HFFc6 (cell line): ENCODE data around the gene NFKBIZ. TPM values are rescaled to one million over a fixed set of nuclear protein-coding genes. Genes with fewer than 3 reads are reported as not detected.

ENCODE experiments used
- DNase-seq: peaks from one replicate; pipeline ENCODE4 v3.0.0-alpha.2; 2018
- H3K27ac Mint-ChIP-seq: 2 replicates; pipeline ENCODE4 v1.8.0; 2020; ENCODE audit warnings: mild to moderate bottlenecking, mixed read lengths
- H3K27me3 Mint-ChIP-seq: 2 replicates; pipeline ENCODE4 v1.8.0; 2021; ENCODE audit warnings: mild to moderate bottlenecking, moderate library complexity, mixed read lengths; ENCODE audit not compliant: insufficient read depth
- H3K36me3 Mint-ChIP-seq: 2 replicates; pipeline ENCODE4 v1.8.0; 2021; ENCODE audit warnings: low read depth, mixed read lengths
- H3K4me1 Mint-ChIP-seq: 2 replicates; pipeline ENCODE4 v1.8.0; 2020; ENCODE audit warnings: low read depth, mixed read lengths
- H3K4me3 Mint-ChIP-seq: 2 replicates; pipeline ENCODE4 v1.8.0; 2020; ENCODE audit warnings: mild to moderate bottlenecking, moderate library complexity, mixed read lengths
- H3K9me3 Mint-ChIP-seq: 2 replicates; pipeline ENCODE4 v1.8.0; 2020; ENCODE audit warnings: mild to moderate bottlenecking, mixed read lengths
- total RNA-seq, 6 experiments: library from RNA; stranded (reverse); fragmentation: NEBNext Ultra II Directional; extraction: Animal tissue kit (Norgen Biotek cat#: 25700); gene quantifications; 2 replicates in 1 of 6; 3 replicates in 5 of 6; pipeline ENCODE4 v1.2.3, GENCODE V29; 2021
- TF ChIP-seq, protein P1 (sequence below): fragments of 200-600 bp; sonication (generic); IDR thresholded peaks from 2 replicates; pipeline ENCODE4 v1.5.0; 2021; ENCODE audit warnings: antibody characterized with exemption, mild to moderate bottlenecking

The NFKBIZ gene
- total RNA-seq, 6 experiments from 2014 or later = 51.1 to 64.2 (median 57.8) TPM

DNA sequence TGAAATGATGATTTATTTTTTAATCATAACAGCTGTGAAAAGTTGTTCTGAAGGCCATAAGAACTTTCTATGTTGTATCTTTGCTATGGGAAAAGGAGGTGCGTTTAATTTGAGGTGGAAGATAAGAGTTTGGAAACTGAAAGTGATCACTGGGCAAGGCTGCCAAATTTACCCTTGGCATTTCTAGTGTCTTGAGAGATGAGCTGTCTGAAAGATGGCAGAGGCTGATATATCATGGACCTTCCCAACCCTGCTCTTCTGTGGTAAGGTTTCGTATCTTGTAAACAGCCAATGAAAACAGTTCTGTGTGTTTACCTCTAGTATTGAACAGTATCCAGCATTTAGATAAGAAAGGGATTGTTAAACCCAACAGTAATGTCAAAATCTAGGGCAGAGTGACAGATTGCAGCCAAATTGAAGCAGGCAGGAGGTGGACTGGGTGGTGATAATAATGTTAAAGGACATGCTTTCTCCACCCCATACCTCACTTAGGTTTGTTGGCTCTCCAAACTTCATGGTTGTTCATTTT is 15.8 kb upstream of the NFKBIZ start:
- H3K36me3 Mint-ChIP-seq = peaks cover 20% of the 10 kb centered on the region
- no peak for DNase-seq
- H3K4me3 Mint-ChIP-seq = no peak overlapping the region
- no peaks in the 10 kb centered on the region; the same call in 1 of the 2 replicates for H3K27me3 Mint-ChIP-seq
- no peak overlapping the region for H3K27ac Mint-ChIP-seq
- TF ChIP-seq, protein P1, sequence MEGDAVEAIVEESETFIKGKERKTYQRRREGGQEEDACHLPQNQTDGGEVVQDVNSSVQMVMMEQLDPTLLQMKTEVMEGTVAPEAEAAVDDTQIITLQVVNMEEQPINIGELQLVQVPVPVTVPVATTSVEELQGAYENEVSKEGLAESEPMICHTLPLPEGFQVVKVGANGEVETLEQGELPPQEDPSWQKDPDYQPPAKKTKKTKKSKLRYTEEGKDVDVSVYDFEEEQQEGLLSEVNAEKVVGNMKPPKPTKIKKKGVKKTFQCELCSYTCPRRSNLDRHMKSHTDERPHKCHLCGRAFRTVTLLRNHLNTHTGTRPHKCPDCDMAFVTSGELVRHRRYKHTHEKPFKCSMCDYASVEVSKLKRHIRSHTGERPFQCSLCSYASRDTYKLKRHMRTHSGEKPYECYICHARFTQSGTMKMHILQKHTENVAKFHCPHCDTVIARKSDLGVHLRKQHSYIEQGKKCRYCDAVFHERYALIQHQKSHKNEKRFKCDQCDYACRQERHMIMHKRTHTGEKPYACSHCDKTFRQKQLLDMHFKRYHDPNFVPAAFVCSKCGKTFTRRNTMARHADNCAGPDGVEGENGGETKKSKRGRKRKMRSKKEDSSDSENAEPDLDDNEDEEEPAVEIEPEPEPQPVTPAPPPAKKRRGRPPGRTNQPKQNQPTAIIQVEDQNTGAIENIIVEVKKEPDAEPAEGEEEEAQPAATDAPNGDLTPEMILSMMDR = no peak
- H3K9me3 Mint-ChIP-seq = no peaks in the 10 kb centered on the region
- H3K4me1 Mint-ChIP-seq = peaks cover 42% of the 10 kb centered on the region

DNA sequence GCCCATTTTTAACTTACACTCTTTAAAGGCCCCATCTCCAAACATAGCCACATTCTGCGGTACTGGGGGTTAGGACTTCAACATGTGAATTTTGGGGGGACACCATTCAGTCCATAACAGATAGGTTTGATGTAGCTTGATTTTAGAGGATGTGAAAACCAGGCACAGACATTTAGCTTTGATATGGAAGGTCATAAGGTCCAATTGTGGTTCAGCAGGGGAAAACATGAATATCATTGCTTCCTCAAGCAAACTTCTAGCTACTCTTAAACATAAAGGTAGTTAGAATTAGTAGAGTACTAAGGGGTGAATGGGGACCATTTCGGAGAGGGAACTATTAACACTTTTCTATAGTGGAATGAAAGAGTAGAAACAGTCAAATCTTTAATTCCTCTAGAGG is 13.6 kb upstream of the NFKBIZ start:
- TF ChIP-seq, protein P1 = no peak
- H3K27ac Mint-ChIP-seq = no peak overlapping the region

DNA sequence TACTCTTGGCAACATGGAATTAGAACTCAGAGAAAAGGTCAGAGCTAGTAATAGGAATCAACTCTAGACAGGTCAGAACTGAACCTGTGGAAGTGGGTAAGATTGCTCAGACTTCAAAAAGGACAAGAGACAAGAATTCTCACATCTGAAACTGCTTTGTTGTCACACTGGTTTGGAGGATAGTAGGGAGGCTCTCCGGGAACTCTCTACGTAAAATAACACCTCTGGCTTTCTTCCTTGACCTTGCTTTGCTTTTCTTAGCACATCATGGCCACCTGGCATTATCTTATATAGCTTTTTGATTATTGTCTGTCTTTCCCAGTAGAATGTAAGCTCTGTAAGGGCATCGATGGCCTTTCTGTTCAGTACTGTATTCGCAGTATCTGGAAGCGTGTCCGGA is 13.2 kb upstream of the NFKBIZ start:
- Mint-ChIP-seq H3K9me3 (no peaks in the 10 kb centered on the region), H3K4me1 (peaks cover 21% of the 10 kb centered on the region), H3K27me3 (no peaks in the 10 kb centered on the region), H3K36me3 (peaks cover 20% of the 10 kb centered on the region), H3K4me3 (no peak overlapping the region), H3K27ac (no peak overlapping the region)
- DNase-seq = no peak
- TF ChIP-seq, protein P1 = no peak

More for the DNA sequence above, 13.6 kb upstream of the NFKBIZ start:
- DNase-seq = no peak
- H3K9me3 Mint-ChIP-seq = no peaks in the 10 kb centered on the region
- H3K36me3 Mint-ChIP-seq = peaks cover 20% of the 10 kb centered on the region
- H3K27me3 Mint-ChIP-seq = no peaks in the 10 kb centered on the region
- H3K4me1 Mint-ChIP-seq = peaks cover 21% of the 10 kb centered on the region
- H3K4me3 Mint-ChIP-seq = no peak overlapping the region

DNA sequence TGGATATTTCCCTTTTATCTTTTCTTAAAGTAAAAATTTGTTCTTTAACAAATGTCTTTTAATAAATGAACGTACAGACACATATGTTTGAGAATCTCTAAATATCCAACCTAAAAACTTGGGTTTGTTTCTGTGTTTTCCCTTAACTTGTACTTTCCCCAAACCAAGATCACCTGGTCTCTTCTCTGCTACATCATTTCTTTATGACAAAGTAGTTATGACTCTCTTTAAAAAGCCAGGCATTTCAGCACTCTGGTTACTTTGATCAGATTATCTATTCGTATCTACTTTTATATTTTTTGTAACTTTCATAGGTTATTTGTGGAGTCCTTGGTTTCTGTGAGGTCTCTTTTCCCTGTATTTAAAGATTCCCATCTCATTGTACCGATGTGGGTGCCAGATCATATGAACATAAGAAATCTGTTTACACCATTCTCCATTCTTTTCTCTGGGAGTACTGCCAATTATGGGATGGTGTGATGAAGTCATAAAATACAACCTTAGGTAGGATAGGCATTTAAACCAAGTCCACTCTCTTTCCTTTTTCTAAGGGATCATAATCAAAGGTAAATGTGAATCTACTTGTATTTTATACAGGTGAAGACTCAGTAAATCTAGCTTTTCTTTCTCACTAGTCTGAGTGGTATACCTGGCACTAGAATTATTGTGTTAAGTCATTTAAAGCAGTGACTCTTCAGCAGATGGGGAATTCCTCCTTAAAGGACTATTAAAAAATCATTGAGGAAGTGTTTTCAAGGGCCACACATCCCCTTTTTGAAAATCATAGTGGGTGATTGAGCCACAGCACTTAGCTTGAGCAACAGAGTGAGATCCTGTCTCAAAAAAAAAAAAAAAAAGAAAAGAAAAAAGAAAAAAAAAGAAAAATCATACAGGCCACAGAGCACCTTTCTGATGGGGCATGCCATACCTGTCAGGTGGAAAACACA is 12.4 kb upstream of the NFKBIZ start:
- TF ChIP-seq, protein P1 = no peak
- Mint-ChIP-seq H3K9me3 (no peaks in the 10 kb centered on the region), H3K27me3 (no peaks in the 10 kb centered on the region), H3K4me1 (peaks cover 28% of the 10 kb centered on the region), H3K36me3 (peaks cover 20% of the 10 kb centered on the region), H3K4me3 (no peak overlapping the region), H3K27ac (peak overlapping the region; percentile 29; the same call in 1 of the 2 replicates)
- DNase-seq = peak; percentile 58

DNA sequence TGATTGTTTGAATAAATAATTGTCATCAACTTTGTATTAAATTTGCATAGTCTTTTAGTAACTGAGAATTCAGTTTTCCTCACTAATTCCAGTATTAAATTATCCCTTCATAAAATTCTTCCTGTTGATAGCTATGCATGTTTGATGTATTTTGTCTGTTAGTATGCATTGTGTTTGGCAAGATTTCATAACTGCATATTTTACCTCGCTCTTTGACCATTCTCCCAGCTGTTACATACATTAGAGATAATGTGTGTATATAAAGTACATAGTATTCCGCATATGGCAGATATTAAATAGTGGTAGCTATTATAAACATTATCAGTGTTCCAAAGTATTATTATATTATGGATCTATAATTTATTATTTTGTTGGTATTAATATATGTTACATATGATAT is 10.6 kb upstream of the NFKBIZ start:
- H3K27ac Mint-ChIP-seq = no peak overlapping the region
- TF ChIP-seq, protein P1 = no peak
- H3K4me1 Mint-ChIP-seq = peaks cover 37% of the 10 kb centered on the region
- peaks cover 15% of the 10 kb centered on the region for H3K36me3 Mint-ChIP-seq
- no peaks in the 10 kb centered on the region for H3K9me3 Mint-ChIP-seq
- H3K4me3 Mint-ChIP-seq = no peak overlapping the region
- H3K27me3 Mint-ChIP-seq = no peaks in the 10 kb centered on the region
- DNase-seq = no peak
